Endodermal cell (in vitro differentiated cells): ENCODE data around the gene GARNL3. TPM values are rescaled to one million over a fixed set of nuclear protein-coding genes. Genes with fewer than 3 reads are reported as not detected.
A peak's percentile ranks its signal among the peaks of the same experiment; 100 is the strongest.

Experiments used
- DNase-seq: peaks from one replicate; pipeline ENCODE4 v3.0.0-alpha.2; 2017
- H3K27ac ChIP-seq: 2 replicates; pipeline ENCODE4 v1.5.1; 2013; ENCODE audit warnings: mild to moderate bottlenecking, low read depth, low read length, moderate library complexity
- H3K27me3 ChIP-seq: 2 replicates; pipeline ENCODE4 v1.6.1; 2013; ENCODE audit warnings: mild to moderate bottlenecking, low read length, moderate library complexity; ENCODE audit not compliant: insufficient read depth, control insufficient read depth, poor library complexity, severe bottlenecking
- H3K36me3 ChIP-seq: 2 replicates; pipeline ENCODE4 v1.7.0; 2013; ENCODE audit warnings: mild to moderate bottlenecking, low read length, moderate library complexity; ENCODE audit not compliant: control insufficient read depth, insufficient read depth
- H3K4me1 ChIP-seq: one replicate; pipeline ENCODE4 v1.7.0; 2013; ENCODE audit warnings: low read length; ENCODE audit not compliant: control insufficient read depth, insufficient read depth
- H3K4me3 ChIP-seq: 2 replicates; pipeline ENCODE4 v1.5.1; 2013; ENCODE audit warnings: mild to moderate bottlenecking, low read length, moderate library complexity
- H3K9ac ChIP-seq: 2 replicates; pipeline ENCODE4 v1.6.1; 2013; ENCODE audit warnings: mild to moderate bottlenecking, low read length, moderate library complexity; ENCODE audit not compliant: poor library complexity, severe bottlenecking; ENCODE audit errors: extremely low read depth
- H3K9me3 ChIP-seq: 2 replicates; pipeline ENCODE4 v1.6.1; 2013; ENCODE audit warnings: mild to moderate bottlenecking, low read length, moderate library complexity; ENCODE audit not compliant: control insufficient read depth
- H3K27ac Mint-ChIP-seq: 2 replicates; pipeline ENCODE4 v1.8.0; 2020; ENCODE audit warnings: mixed read lengths
- H3K27me3 Mint-ChIP-seq: 2 replicates; pipeline ENCODE4 v1.8.0; 2021; ENCODE audit warnings: mild to moderate bottlenecking, mixed read lengths; ENCODE audit not compliant: insufficient read depth
- H3K36me3 Mint-ChIP-seq: 2 replicates; pipeline ENCODE4 v1.8.0; 2020; ENCODE audit warnings: low read depth, mixed read lengths
- H3K4me1 Mint-ChIP-seq: 2 replicates; pipeline ENCODE4 v1.8.0; 2020; ENCODE audit warnings: mixed read lengths
- H3K4me3 Mint-ChIP-seq: 2 replicates; pipeline ENCODE4 v1.8.0; 2020; ENCODE audit warnings: mild to moderate bottlenecking, moderate library complexity, mixed read lengths
- H3K9me3 Mint-ChIP-seq: 2 replicates; pipeline ENCODE4 v1.8.0; 2020; ENCODE audit warnings: mild to moderate bottlenecking, mixed read lengths
- WGBS, 2 experiments: methylation state at CpG; one replicate each; pipeline versions ENCODE4 v1.1.5 to v1.1.7; 2013; ENCODE audit warnings: missing lambda C conversion rate in 2 of 2, mixed read lengths in 1 of 2; ENCODE audit not compliant: insufficient coverage in 1 of 2, insufficient read length in 1 of 2; 5-methylcytosine and 5-hydroxymethylcytosine counted together
- total RNA-seq, 2 donors: library from RNA; stranded (reverse); fragmentation: NEBNext Ultra II Directional in 1 of 2; extraction: Animal tissue kit (Norgen Biotek cat#: 25700) in 1 of 2; gene quantifications; 2 replicates in 1 of 2; 3 replicates in 1 of 2; pipeline ENCODE4 v1.2.1, GENCODE V29; 2021
- TF ChIP-seq, protein P1 (sequence below): fragments of 200-600 bp; sonication (generic); conservative IDR thresholded peaks from 2 replicates; pipeline ENCODE4 v1.5.0; 2021; ENCODE audit warnings: antibody characterized with exemption, mild to moderate bottlenecking

GARNL3 gene
- total RNA-seq, 2 donors from 2014 or later: 7.2 to 12.8 TPM

DNA sequence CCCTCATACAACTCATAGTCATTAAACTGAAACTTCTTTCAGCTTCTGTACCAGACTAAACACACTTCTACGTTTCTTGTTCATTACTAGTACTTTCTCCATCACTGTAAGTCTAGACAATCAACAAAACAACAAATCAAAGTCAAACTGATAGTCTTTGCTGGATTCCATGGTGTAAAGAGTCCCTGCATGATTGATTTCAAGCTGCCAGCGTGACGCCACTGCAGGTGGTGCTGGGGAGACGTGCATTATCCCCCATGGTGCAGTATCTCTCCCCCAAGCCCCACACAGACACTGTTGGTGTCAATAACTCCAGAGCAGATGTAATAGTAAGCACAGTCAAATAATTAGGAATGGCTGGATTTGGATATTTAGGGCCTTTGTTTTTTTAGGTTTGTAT lies 121.7 kb downstream of the GARNL3 start:
- Mint-ChIP-seq H3K4me1 (peaks cover 4% of the 10 kb centered on the region), H3K4me3 (no peak overlapping the region), H3K27me3 (peaks cover 5% of the 10 kb centered on the region), H3K36me3 (no peaks in the 10 kb centered on the region), H3K27ac (no peak overlapping the region), H3K9me3 (no peaks in the 10 kb centered on the region)
- no peaks in the 10 kb centered on the region for H3K36me3 ChIP-seq
- H3K4me3 ChIP-seq: no peak overlapping the region
- H3K9me3 ChIP-seq: no peaks in the 10 kb centered on the region
- H3K9ac ChIP-seq: no peak overlapping the region
- H3K27ac ChIP-seq: no peak overlapping the region
- DNase-seq: no peak
- 80 to 82% methylated on average over 4 of the region's 4 CpGs for WGBS, 2 experiments
- no peaks in the 10 kb centered on the region for H3K4me1 ChIP-seq
- TF ChIP-seq, protein P1, sequence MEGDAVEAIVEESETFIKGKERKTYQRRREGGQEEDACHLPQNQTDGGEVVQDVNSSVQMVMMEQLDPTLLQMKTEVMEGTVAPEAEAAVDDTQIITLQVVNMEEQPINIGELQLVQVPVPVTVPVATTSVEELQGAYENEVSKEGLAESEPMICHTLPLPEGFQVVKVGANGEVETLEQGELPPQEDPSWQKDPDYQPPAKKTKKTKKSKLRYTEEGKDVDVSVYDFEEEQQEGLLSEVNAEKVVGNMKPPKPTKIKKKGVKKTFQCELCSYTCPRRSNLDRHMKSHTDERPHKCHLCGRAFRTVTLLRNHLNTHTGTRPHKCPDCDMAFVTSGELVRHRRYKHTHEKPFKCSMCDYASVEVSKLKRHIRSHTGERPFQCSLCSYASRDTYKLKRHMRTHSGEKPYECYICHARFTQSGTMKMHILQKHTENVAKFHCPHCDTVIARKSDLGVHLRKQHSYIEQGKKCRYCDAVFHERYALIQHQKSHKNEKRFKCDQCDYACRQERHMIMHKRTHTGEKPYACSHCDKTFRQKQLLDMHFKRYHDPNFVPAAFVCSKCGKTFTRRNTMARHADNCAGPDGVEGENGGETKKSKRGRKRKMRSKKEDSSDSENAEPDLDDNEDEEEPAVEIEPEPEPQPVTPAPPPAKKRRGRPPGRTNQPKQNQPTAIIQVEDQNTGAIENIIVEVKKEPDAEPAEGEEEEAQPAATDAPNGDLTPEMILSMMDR: no peak
- no peaks in the 10 kb centered on the region for H3K27me3 ChIP-seq

DNA sequence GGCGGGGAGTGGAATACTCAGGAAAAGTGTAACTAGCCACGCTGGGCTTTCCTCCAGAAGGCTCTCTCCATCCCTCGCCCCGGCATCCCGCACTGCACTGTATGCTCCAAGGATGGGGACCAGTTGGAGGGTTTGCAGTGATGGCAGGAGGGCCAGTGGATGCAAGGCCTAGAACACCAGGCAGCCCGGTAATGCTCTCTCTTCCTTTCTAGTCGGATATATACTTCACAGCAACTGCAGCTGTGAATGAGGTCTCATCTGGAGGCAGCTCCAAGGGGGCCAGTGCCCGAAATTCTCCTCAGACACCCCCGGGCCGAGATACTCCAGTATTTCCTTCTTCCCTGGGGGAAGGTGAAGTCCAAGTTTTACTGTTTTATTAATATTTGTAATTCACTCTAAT lies 122.4 kb downstream of the GARNL3 start:
- no peaks in the 10 kb centered on the region for H3K27me3 ChIP-seq
- H3K9me3 ChIP-seq: no peaks in the 10 kb centered on the region
- H3K36me3 ChIP-seq: no peaks in the 10 kb centered on the region
- no peak overlapping the region for H3K27ac Mint-ChIP-seq
- peaks cover 4% of the 10 kb centered on the region for H3K4me1 Mint-ChIP-seq
- no peaks in the 10 kb centered on the region for H3K4me1 ChIP-seq
- H3K27ac ChIP-seq: peak overlapping the region; percentile 16
- H3K4me3 ChIP-seq: no peak overlapping the region
- DNase-seq: no peak
- H3K27me3 Mint-ChIP-seq: peaks cover 10% of the 10 kb centered on the region
- H3K9me3 Mint-ChIP-seq: no peaks in the 10 kb centered on the region
- H3K9ac ChIP-seq: no peak overlapping the region
- H3K4me3 Mint-ChIP-seq: no peak overlapping the region
- TF ChIP-seq, protein P1: no peak
- H3K36me3 Mint-ChIP-seq: no peaks in the 10 kb centered on the region
- 90 to 91% methylated on average over 2 to 10 of the region's 10 CpGs for whole genome bisulfite sequencing, 2 experiments

DNA sequence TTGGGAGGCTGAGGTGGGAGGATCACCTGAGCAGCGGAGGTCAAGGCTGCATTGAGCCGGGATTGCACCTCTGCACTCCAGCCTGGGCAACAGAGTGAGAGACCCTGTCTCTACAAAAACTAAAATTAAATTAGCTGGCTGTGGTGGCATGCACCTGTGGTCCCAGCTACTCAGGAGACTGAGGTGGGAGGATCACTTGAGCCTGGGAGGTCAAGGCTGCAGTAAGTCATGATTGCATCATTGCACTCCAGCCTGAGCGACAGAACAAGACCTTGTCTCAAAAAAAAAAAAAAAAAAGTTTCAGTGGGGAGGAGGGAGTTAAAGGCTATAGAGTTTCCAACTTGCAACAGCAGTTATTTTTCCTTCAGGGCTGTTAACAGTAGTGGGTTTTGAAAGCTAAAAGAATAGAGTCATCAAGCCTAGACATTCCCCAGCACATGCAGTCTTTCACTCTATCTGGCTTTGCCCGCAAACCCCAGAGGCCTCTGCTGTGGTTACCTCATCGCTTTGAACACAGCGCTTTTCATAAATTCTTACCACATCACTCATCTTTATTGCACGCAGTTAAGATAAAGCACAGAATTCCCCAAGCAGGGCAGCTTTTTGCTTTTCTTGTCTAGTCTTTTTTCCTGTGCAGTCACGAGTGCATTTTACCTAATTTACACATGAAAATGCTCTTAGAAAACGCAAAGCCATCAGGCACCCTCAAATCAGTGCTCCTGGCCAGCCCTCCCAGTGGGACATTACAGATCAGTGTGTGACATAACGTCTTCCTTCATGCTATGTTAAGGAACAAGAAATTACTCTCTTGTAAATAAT lies 123.7 kb downstream of the GARNL3 start:
- H3K4me3 ChIP-seq: no peak overlapping the region
- H3K36me3 ChIP-seq: no peaks in the 10 kb centered on the region
- TF ChIP-seq, protein P1: no peak
- Mint-ChIP-seq H3K27ac (no peak overlapping the region), H3K4me1 (peaks cover 17% of the 10 kb centered on the region), H3K4me3 (no peak overlapping the region), H3K9me3 (no peaks in the 10 kb centered on the region), H3K27me3 (peaks cover 10% of the 10 kb centered on the region), H3K36me3 (no peaks in the 10 kb centered on the region)
- H3K9ac ChIP-seq: no peak overlapping the region
- H3K4me1 ChIP-seq: peaks cover 9% of the 10 kb centered on the region
- no peaks in the 10 kb centered on the region for H3K9me3 ChIP-seq
- peak overlapping the region; percentile 95 for H3K27ac ChIP-seq
- 73 to 79% methylated on average over 5 to 10 of the region's 10 CpGs for WGBS, 2 experiments
- no peaks in the 10 kb centered on the region for H3K27me3 ChIP-seq
- DNase-seq: no peak
